Endometrial microvascular endothelial cells (primary cell): Measurements from ENCODE around the gene CLASP2. TPM values are rescaled to one million over a fixed set of nuclear protein-coding genes. Genes with fewer than 3 reads are reported as not detected.
"Not testable (repeated sequence)": the region's sequence is repeated elsewhere in the genome, so short reads cannot be mapped to it uniquely, and the experiment has no call there.

Experiments used
- in situ Hi-C: cut with HindIII; loops from 2 replicates; pipeline ENCODE4 v1.10.0; 2017; ENCODE audit warnings: low sequenced_read_pairs, low pct_unique_long_range_greater_than_20kb; ENCODE audit errors: inconsistent ontology term
- total RNA-seq: library from RNA; depleted of rRNA; stranded (reverse); fragments of >200 nt; gene quantifications from one replicate; pipeline ENCODE4 v1.2.3, GENCODE V29; 2015; ENCODE audit errors: inconsistent ontology term

The CLASP2 gene
- 42.1 TPM for total RNA-seq

DNA sequence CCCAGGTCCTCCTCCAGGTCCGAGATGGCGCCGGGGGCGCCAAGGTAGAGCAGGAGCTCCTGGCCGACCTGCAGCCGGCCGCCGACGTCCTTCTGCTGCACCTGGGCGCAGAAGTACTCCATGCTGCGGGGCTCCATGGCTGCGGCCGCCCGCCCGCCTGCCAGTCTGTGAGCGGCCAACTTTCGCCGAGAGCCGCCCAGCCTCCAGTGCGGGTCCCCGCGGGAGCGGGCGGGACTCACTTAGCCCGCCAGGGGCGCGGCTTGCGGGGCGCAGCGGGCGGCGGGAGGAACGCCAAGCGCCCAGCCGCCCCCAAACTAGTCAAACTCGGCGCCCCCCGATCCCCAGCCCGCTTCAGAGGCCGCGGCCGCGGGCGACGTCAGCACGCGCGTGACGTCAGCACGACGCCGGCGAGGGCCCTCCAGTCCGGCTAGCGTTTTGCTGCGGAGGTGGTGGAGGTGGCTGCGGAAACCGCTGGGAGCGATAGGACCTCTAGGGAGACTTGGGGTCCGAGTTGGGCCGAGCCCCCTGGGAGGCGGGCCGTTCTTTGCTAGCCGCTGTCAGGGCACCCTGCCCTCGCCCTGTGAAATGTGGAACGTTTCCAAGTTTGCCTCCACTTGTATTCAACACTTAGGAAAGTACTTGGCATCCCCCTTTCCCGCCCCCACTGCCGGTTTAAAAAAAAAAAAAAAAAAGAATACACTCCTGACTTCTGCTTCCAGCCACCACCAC is at the start of gene CLASP2:
Gene CLASP2, minus strand, starts transcription at position 389 of the 729 bp plus-strand sequence. Its CDS starts 252 bp downstream, at position 137.
- in situ Hi-C loops, result no loop called here

DNA sequence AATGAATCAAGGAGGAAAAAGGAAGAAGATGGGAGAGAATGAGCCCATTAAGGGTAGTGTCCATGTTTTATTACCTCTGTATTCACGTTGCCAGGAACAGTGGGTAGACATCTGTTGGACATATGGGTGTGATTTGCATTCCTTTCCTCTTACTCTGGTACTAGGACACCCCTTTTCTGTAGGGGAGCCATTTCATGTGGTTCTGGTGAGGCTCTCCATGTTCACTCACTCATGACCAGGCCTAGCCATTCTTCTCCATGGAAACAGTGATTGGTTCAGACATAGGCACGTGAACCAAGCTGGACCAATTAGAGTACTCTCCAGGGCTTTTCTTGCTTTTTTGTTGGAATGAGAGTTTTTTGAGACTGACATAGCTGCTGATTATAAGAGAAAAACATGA is 40.8 kb upstream of the CLASP2 start:
- in situ Hi-C loops, result no loop called here

DNA sequence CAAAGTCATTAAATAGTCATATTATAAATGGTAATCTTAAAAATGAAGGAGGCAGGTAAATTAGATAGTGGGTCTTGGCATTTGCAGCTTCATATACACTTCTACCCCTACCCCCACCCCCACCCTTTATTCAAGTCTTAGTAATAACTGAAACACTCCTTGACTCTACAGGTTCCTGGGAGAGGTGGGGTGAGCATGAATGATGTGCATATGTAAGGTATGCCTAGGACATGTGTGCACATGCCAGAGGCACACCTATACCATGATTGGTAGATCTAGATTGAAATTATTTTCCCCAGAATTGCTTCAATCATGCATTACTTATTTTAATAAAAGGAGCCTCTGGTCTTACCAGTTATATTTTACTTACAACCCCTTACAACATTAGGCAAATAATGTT is 40.2 kb upstream of the CLASP2 start:
- in situ Hi-C loops, result no loop called here

DNA sequence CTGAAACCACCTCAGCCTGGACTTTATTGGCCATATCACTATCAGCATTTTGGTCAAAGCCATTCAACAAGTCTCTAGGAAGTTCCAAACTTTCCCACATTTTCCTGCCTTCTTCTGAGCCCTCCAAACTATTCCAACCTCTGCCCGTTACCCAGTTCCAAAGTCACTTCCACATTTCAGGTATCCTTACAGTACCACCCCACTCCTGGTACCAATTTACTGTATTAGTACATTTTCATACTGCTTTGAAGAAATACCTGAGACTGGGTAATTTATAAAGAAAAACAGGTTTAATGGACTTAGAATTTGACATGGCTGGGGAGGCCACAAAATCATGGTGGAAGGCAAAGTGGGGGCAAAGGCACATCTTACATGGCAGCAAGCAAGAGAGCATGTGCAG is 36.3 kb upstream of the CLASP2 start:
- in situ Hi-C loops, result not testable (repeated sequence)

DNA sequence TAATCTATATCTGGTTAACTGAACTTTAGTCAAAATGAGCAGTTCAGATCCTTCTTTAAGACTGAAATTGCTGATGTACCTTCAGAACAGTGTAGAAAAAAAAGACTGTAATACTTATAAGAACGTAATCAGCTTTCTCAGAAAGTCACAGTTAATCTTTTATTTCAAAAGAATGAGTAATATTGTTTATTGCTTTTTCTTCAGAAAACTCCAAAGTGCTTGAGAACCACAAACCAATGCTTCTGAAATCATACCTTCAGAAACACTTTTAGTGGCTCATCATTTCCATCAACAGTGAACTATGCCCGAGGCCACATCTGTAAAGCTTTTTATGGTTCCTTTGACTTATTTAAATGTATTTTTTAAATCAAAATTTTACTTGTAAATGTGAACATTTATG is 33.3 kb upstream of the CLASP2 start:
- in situ Hi-C loops, result no loop called here

DNA sequence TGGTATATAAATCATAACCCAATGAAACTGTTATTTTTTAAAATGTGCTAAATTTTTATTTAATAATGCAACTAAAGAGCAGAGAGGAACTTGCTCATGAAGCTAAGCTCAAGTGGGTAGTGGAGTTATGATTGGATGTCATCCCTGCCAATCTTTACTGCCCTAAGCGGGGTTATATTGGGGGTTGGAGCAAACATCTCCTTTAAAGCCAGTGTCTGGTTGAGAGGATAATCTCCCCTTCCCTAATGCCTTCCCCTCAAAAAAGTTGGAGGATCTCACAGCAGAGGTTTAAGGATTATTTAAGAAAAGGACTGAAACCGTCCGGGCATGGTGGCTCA is 32.1 kb upstream of the CLASP2 start:
- in situ Hi-C loops, result no loop called here

DNA sequence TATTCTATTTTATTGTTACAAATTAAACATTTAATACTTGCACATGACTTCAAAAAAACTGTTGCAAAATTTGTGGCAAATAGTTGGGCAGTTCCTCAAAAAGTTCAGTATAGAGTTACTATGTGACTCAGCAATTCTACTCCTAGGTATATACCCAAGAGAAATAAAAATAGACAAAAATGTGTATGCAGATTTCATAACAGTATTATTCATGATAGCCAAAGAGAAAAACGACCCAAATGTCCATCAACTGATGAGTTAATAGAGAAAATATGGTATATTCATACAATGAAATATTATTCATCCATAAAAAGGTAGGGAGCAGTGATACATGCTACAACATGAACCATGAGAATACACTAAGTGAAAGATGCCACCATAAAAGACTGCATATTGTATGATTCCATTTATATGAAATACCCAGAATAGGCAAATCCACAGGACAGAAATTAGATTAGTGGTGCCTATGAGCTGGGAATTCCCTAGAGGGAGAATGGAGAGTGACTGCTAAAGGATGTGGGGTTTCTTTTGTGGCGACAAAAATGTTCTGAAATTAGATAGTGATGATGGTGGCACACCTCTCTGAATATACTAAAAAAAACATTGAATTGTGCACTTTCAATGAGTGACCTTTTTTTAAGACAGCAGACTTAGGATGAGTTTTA is 31.6 kb upstream of the CLASP2 start:
- in situ Hi-C loops, result no loop called here

DNA sequence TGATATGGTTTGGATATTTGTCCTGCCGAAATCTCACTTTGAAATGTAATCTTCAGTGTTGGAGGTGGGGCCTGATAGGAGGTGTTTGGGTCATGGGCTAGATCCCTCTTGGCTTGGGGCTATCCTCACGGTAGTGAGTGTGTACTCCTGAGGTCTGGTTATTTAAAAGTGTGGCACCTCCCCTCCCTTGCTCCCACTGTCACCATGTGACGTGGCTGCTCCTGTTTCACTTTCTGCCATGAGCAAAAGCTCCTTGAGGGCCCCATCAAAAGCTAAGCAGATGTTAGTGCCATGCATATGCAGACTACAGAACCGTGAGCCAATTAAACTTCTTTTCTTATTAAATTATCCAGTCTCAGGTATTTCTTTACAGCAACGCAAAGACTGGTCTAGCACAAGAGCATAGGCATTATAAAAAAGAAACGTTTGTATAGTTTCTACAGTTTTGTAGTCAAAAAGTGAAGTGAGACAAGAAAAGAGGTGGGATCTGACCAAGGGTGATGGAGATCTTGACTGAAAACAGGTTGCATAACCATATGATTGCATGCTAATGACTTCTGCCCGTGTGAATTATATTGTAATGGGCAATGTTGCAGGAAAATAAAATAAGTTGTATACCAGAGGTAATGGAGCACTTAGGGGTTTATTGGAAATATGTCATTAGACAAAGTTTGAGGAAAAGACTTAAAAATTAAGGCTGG is 28.5 kb upstream of the CLASP2 start:
- in situ Hi-C loops, result no loop called here

DNA sequence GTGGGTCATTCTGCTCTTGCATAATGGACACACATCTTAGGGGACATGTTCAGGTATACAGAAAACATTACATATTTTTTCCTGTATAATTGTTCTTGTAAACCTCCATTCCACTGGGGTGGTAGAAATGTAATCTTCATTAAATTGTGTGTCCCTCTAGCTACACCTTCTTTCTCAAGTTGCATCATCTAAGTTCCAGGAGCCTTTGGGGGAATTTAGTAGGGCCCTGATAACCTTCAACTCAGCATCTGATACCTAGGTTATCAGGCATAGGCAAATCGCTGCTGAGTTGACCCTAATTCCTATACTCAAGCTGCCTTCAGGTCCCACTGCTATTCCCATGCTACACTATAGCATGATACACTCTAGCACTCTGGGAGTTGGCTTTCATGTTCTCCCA is 19.1 kb upstream of the CLASP2 start:
- in situ Hi-C loops, result no loop called here

DNA sequence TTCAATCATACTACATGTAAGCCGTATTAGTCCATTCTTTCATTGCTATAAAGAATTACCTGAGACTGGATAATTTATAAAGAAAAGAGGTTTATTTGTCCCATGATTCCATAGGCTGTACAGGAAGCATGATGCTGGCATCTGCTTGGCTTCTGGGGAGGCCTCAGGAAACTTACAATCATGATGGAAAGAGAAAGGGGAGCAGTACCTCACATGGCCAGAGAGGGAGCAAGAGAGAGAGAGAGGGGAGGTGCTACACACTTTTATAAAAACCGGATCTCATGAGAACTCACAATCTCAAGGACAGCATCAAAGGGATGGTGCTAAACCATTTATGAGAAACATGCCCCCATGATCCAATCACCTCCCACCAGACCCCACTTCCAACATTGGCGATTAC is 14.3 kb upstream of the CLASP2 start:
- in situ Hi-C loops, result no loop called here

DNA sequence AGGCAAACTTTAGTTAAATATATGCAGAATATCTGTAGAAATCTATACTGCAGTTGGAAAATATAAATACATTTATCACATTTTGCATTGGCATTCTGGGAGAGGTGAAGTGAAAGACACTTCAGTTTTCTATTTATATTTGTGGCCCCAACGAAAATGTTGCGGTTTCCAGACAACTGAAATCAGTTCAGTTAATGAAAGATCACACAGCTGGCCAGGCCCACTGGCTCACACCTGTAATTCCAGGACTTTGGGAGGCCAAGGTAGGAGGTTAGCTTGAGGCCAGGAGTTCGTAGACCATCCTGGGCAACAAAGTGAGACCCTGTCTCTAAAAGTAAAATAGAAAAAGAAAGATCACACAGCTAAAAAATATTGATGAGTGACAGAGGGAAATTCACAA is 11.9 kb upstream of the CLASP2 start:
- in situ Hi-C loops, result no loop called here

DNA sequence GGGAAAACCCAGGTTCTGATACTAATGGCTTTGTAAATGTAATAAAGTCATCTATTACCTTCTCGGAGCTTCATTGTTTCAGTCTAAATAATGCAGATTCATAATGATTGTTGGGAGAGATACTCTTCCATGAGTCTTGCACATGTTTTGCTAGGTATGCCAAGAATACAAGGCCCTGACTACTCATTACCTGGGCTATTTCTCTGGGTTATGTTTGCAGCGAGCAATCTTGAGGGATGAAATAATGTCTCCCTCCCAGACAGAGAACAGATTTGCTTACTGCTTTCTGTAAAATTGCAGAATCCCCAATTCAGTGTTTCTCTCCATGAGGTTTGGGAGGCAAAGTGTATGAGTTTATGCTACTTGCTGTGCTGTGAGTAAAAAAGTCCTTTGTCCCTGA is 6.2 kb upstream of the CLASP2 start:
- in situ Hi-C loops, result no loop called here

DNA sequence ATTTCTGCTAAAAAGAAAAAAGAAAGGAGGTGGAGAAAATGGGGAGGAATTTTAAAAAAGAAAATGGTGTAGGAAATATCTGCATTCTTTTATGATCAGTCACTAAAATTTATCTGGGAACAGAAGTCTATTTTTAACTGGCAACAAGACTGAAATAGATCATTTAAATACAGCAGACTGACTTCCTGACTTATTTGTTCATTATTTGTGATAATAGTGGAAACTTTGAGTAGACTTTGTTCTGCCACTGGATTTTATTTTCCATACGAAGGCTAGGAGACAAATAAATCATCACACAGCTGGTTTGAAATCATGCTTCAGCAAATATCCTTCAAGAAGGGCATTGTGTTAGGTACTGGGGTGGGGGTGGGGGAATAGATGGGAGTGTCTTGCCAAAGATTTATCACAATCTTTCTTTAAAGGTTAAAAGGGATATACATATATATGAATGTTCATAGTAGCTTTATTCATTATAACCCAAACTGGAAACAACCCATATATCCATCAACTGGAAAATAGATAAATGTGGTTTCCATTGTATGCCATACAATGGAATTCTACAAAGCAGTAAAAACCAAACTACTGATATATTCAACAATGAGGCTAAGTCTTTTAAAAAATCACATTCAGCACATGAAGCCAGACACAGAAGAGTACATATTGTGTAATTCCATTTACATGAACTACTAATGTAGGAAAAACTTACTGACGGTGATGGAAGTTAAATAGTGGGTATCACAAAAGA is 4.7 kb upstream of the CLASP2 start:
- in situ Hi-C loops, result no loop called here

DNA sequence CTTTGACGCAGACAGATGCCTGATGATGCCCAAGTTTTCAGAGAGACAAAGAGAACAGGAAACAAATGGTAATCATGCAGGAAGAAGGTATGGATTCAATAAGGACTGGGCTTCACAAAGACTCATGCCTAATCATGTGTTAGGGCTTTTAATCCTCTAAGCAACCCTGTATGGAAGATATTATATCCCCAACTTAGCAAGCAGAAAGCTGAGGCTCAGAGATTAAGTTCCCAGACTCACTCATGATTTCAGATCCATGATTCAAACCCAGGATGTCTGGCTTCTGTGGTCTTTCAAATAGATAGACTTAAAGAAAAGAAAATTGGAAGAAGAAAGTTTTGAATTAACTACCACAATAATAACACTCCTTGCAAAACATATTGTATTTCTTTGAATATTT is 4.1 kb upstream of the CLASP2 start:
- in situ Hi-C loops, result no loop called here

DNA sequence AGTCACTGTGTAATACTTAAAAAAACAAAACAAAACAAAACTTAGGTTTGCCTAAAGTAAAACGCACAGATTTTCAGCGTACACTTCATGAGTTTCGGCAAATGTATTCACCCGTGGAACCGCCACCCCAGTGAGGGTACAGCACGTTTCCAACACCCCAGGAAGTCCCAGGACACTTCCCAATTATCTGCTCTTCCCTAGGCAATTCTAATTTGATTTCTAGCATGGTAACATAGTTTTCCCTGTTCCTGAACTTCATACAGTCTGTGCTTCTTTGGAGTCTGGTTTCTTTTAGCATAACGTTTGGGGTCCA is 497 bp upstream of the CLASP2 start:
- in situ Hi-C loops, result no loop called here

DNA sequence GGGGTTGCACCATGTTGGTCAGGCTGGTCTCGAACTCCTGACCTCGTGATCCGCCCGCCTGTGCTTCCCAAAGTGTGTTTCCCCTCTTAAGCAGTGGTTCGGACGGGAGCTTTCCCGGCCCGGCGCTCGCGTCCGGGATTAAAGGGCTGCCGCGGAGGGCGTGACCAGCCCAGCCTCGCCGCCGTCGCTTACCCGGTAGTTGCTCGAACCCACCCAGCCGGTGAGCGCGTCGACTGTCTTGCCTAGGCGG is 513 bp downstream of the CLASP2 start:
- in situ Hi-C loops, result no loop called here

DNA sequence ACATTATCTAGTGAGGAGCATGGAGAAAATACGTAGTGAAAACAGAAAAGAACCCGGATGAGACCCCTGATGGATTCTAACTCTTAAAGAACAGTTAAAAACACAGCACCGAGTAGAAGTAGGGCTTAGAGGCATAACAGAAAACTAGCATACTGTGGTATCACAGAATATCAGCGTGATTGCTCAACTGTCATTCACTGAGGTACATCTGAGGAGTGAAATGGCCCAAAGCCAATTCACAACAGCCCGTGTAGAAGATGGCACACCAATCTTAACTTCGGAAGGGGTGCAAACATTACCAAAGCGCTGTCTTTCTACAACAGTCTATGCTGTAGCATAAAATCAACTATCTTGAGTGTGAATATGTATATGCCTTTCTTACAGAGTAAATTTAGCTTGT is 1.8 kb downstream of the CLASP2 start:
- in situ Hi-C loops, result no loop called here

DNA sequence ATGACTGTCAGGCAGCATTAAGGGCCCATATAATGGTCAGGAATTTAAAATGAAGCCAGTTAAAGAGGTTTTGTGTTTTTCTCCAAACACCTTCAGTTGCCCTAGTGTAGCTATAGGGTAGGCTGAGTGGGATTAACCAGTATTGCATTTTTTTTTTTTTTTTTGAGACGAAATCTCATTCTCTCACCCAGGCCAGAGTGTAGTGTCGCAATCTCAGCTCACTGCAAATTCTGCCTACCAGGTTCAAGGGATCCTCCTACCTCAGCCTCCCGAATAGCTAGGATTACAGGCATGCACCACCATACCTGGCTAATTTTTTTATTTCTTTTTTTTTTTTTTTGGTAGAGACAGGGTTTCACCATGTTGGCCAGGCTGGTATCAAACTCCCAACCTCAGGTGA is 7.0 kb downstream of the CLASP2 start:
- in situ Hi-C loops, result no loop called here

DNA sequence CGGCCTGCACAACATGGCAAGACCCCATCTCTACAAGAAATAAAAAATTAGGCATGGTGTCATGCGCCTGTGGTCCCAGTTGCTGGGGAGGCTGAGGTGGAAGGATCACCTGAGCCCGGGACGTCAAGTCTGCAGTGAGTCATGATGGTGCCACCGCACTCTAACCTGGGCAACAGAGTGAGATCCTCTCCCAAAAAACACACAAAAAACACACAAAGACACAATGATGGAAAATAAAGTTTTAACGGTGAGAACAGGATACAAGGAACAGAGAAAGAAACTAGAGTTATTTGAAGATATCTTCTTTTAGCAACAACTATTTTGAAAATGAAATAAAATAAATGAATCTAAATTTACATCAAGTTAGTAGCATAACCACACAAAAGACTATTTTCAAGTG is 12.0 kb downstream of the CLASP2 start:
- in situ Hi-C loops, result no loop called here

DNA sequence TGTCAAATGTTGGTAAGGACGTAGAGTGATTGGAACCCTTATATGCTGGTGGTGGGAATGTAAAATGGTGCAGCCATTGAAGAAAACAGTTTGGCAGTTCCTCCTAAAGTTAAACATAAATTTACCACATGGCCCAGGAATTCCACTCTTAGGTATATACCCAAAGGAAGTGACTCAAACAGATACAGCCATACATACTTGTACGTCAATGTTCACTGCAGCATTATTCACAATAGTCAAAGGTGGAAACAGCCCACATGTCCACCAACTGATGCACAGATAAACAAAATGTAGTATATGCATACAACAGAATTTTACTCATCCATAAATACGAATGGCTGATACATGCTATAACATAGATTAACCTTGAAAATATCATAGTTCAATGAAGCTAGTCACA is 13.2 kb downstream of the CLASP2 start:
- in situ Hi-C loops, result no loop called here
